ENCODE results near the gene SASH1. TPM values are rescaled to one million over a fixed set of nuclear protein-coding genes. Genes with fewer than 3 reads are reported as not detected.

SASH1 gene
- total and polyA plus RNA-seq, 9 of the 15 experiments (the other 6 are each of a cell fraction or from before 2014, with no cell fraction given): 0.35 to 3.5 (median 1.6) TPM

DNA sequence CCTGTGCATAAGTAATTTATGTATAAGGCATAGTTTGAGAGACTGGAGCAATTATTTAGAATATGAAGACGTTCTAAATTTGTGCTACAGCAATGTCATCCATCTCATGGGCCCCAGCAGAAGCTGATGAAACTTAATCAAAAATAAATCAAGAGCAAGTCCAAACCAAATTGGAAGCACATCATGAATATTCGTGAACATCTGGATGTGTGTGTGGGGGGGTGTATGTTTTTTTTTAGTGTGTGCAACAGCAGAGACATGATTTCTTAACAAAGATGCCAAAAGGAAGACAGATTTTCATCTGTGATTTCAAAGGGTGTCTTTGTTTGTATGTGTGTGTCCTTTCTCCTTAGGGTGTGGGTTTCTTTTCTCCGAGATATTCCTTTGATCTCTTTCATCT lies 58.9 kb downstream of the SASH1 start:
- Histone ChIP-seq H3K4me2 (ENCODE audit: insufficient read depth, low read length) (no peak overlapping the region), H3K27me3 (ENCODE audit: control insufficient read depth in 2 of 2, insufficient read depth in 2 of 2, low read length in 2 of 2) (peaks cover 10 to 26% of the 10 kb centered on the region in 2 experiments; a peak in 3 of 5 replicates), H3K36me3 (ENCODE audit: control insufficient read depth, insufficient read depth, low read length) (no peaks in the 10 kb centered on the region), H3K9me3 (replicated peaks; ENCODE audit: control insufficient read depth, insufficient read depth, low read depth, low read length) (no peaks in the 10 kb centered on the region), H3K27ac (ENCODE audit: extremely low read depth, low read depth, low read length) (no peak overlapping the region), H3K4me3 (no peak overlapping the region), H3K9me1 (ENCODE audit: control insufficient read depth, insufficient read depth, low read length) (no peaks in the 10 kb centered on the region), H3K4me1 (replicated peaks in 1 of 2; ENCODE audit: control insufficient read depth in 2 of 2, insufficient read depth in 2 of 2, low read length in 2 of 2) (no peaks in the 10 kb centered on the region), H3K79me2 (ENCODE audit: control insufficient read depth, insufficient read depth, low read length) (no peaks in the 10 kb centered on the region), H4K20me1 (replicated peaks; ENCODE audit: control insufficient read depth, insufficient read depth, low read length) (no peaks in the 10 kb centered on the region), H2AFZ (ENCODE audit: low read depth, low read length) (no peak overlapping the region), H3K9ac (ENCODE audit: insufficient read depth in 1 of 2, low read depth in 2 of 2, low read length in 2 of 2) (no peak overlapping the region)
- DNase-seq (ENCODE audit: extremely low read depth in 1 of 4, low spot score in 3 of 4) (no peak), ATAC-seq (no peak), FAIRE-seq (no peak)
- WGBS (ENCODE audit: insufficient coverage, low coverage, missing lambda C conversion rate): 0% methylated on average over 3 of the region's 3 CpGs
- in situ Hi-C loops (cut with MboI): no loop called here
- intact Hi-C loops (cut with micrococcal nuclease): no loop called here
- ChIA-PET POLR2A (interaction anchor here (0.6 kb wide), 1 partner anchor 323 kb away, joined by 3 read pairs; no protein-coding TSS in a partner anchor), CTCF (ENCODE audit: low intra/inter-chr PET ratio) (no interaction called here)
- no TSS peak for BruUV-seq (replicated peaks)
- TF ChIP-seq TRIM28 (IDR thresholded peaks at IDR 0.05) (no peak), SAP30 (IDR thresholded peaks at IDR 0.05; ENCODE audit: borderline replicate concordance, insufficient read depth, low read depth, low read length, poor library complexity, severe bottlenecking) (no peak), CHD2 (IDR thresholded peaks at IDR 0.05; ENCODE audit: low read depth, low read length) (no peak), ELF1 (tag; IDR thresholded peaks at IDR 0.05) (no peak), FOXA3 (CRISPR knock-in tag; conservative IDR thresholded peaks at IDR 0.05 in 1 of 2, IDR thresholded peaks at IDR 0.05 in 1 of 2) (no peak), ZNF184 (CRISPR knock-in tag; IDR thresholded peaks at IDR 0.05) (no peak), ZKSCAN8 (CRISPR knock-in tag; IDR thresholded peaks at IDR 0.05) (no peak), FOS (IDR thresholded peaks at IDR 0.05; ENCODE audit: extremely low read depth, insufficient read length) (no peak), ZNF121 (CRISPR knock-in tag; conservative IDR thresholded peaks at IDR 0.05) (no peak), ZBTB7A (IDR thresholded peaks at IDR 0.05; ENCODE audit: borderline replicate concordance, control insufficient read depth, low read depth, low read length) (no peak)
- TF ChIP-seq, protein P1, sequence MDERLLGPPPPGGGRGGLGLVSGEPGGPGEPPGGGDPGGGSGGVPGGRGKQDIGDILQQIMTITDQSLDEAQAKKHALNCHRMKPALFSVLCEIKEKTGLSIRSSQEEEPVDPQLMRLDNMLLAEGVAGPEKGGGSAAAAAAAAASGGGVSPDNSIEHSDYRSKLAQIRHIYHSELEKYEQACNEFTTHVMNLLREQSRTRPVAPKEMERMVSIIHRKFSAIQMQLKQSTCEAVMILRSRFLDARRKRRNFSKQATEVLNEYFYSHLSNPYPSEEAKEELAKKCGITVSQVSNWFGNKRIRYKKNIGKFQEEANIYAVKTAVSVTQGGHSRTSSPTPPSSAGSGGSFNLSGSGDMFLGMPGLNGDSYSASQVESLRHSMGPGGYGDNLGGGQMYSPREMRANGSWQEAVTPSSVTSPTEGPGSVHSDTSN (CRISPR knock-in tag; IDR thresholded peaks at IDR 0.05; ENCODE audit: low read depth): no peak
- TF ChIP-seq, protein P1 (tag; conservative IDR thresholded peaks at IDR 0.05; ENCODE audit: low read depth): no peak
- TF ChIP-seq, protein P2, sequence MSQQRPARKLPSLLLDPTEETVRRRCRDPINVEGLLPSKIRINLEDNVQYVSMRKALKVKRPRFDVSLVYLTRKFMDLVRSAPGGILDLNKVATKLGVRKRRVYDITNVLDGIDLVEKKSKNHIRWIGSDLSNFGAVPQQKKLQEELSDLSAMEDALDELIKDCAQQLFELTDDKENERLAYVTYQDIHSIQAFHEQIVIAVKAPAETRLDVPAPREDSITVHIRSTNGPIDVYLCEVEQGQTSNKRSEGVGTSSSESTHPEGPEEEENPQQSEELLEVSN (IDR thresholded peaks at IDR 0.05; ENCODE audit: borderline replicate concordance in 1 of 2, extremely low read depth in 1 of 2, insufficient read depth in 1 of 2, insufficient read length in 1 of 2, low read depth in 1 of 2, low read length in 1 of 2, poor library complexity in 1 of 2, severe bottlenecking in 1 of 2): no peak
- TF ChIP-seq, protein P3, sequence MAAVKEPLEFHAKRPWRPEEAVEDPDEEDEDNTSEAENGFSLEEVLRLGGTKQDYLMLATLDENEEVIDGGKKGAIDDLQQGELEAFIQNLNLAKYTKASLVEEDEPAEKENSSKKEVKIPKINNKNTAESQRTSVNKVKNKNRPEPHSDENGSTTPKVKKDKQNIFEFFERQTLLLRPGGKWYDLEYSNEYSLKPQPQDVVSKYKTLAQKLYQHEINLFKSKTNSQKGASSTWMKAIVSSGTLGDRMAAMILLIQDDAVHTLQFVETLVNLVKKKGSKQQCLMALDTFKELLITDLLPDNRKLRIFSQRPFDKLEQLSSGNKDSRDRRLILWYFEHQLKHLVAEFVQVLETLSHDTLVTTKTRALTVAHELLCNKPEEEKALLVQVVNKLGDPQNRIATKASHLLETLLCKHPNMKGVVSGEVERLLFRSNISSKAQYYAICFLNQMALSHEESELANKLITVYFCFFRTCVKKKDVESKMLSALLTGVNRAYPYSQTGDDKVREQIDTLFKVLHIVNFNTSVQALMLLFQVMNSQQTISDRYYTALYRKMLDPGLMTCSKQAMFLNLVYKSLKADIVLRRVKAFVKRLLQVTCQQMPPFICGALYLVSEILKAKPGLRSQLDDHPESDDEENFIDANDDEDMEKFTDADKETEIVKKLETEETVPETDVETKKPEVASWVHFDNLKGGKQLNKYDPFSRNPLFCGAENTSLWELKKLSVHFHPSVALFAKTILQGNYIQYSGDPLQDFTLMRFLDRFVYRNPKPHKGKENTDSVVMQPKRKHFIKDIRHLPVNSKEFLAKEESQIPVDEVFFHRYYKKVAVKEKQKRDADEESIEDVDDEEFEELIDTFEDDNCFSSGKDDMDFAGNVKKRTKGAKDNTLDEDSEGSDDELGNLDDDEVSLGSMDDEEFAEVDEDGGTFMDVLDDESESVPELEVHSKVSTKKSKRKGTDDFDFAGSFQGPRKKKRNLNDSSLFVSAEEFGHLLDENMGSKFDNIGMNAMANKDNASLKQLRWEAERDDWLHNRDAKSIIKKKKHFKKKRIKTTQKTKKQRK (IDR thresholded peaks at IDR 0.05; ENCODE audit: borderline replicate concordance, low read depth, low read length): no peak
